ENCODE results near the gene RNF26.
"Not testable (repeated sequence)": the region's sequence is repeated elsewhere in the genome, so short reads cannot be mapped to it uniquely, and the experiment has no call there.

The RNF26 gene

GRCh38 chr11:119376197-119376847 lies 42.0 kb downstream of the RNF26 start:
- Histone ChIP-seq H3K27ac (ENCODE audit: low read depth in 2 of 2, low read length in 2 of 2) (peak overlapping the region; percentile 42 to 58), H3K4me3 (ENCODE audit: low read length in 2 of 2) (no peak overlapping the region), H3K9ac (ENCODE audit: low read depth in 1 of 2, low read length in 2 of 2) (no peak overlapping the region)

GRCh38 chr11:119377112-119377901 lies 43.0 kb downstream of the RNF26 start:
- Histone ChIP-seq H3K4me3 (ENCODE audit: low read length in 2 of 2) (no peak overlapping the region), H3K4me1 (ENCODE audit: control insufficient read depth in 2 of 2, insufficient read depth in 2 of 2, low read length in 2 of 2) (peaks cover 14 to 21% of the 10 kb centered on the region in 2 donors), H3K9me3 (ENCODE audit: control insufficient read depth in 2 of 2, low read length in 2 of 2) (no peaks in the 10 kb centered on the region), H3K27ac (ENCODE audit: low read depth in 2 of 2, low read length in 2 of 2) (no peak overlapping the region), H3K9ac (ENCODE audit: low read depth in 1 of 2, low read length in 2 of 2) (no peak overlapping the region), H3K27me3 (ENCODE audit: control insufficient read depth in 2 of 2, insufficient read depth in 2 of 2, low read length in 2 of 2) (peaks cover 0 to 1% of the 10 kb centered on the region in 2 donors), H3K36me3 (ENCODE audit: control insufficient read depth in 2 of 2, insufficient read depth in 2 of 2, low read length in 2 of 2) (no peaks in the 10 kb centered on the region)

More at GRCh38 chr11:119376197-119376847, 42.0 kb downstream of the RNF26 start:
- H3K27me3 ChIP-seq (ENCODE audit: control insufficient read depth in 2 of 2, insufficient read depth in 2 of 2, low read length in 2 of 2): peaks cover 0 to 1% of the 10 kb centered on the region in 2 donors
- H3K36me3 ChIP-seq (ENCODE audit: control insufficient read depth in 2 of 2, insufficient read depth in 2 of 2, low read length in 2 of 2): no peaks in the 10 kb centered on the region
- no peaks in the 10 kb centered on the region for H3K9me3 ChIP-seq (ENCODE audit: control insufficient read depth in 2 of 2, low read length in 2 of 2)
- peaks cover 7 to 17% of the 10 kb centered on the region in 2 donors for H3K4me1 ChIP-seq (ENCODE audit: control insufficient read depth in 2 of 2, insufficient read depth in 2 of 2, low read length in 2 of 2)

GRCh38 chr11:119377961-119378667 lies 43.8 kb downstream of the RNF26 start:
- H3K9ac ChIP-seq (ENCODE audit: low read depth in 1 of 2, low read length in 2 of 2): no peak overlapping the region
- H3K4me1 ChIP-seq (ENCODE audit: control insufficient read depth in 2 of 2, insufficient read depth in 2 of 2, low read length in 2 of 2): peaks cover 14 to 21% of the 10 kb centered on the region in 2 donors
- no peaks in the 10 kb centered on the region for H3K9me3 ChIP-seq (ENCODE audit: control insufficient read depth in 2 of 2, low read length in 2 of 2)
- no peak overlapping the region for H3K27ac ChIP-seq (ENCODE audit: low read depth in 2 of 2, low read length in 2 of 2)
- H3K36me3 ChIP-seq (ENCODE audit: control insufficient read depth in 2 of 2, insufficient read depth in 2 of 2, low read length in 2 of 2): no peaks in the 10 kb centered on the region
- peaks cover 0 to 3% of the 10 kb centered on the region in 2 donors for H3K27me3 ChIP-seq (ENCODE audit: control insufficient read depth in 2 of 2, insufficient read depth in 2 of 2, low read length in 2 of 2)
- no peak overlapping the region for H3K4me3 ChIP-seq (ENCODE audit: low read length in 2 of 2)

DNA sequence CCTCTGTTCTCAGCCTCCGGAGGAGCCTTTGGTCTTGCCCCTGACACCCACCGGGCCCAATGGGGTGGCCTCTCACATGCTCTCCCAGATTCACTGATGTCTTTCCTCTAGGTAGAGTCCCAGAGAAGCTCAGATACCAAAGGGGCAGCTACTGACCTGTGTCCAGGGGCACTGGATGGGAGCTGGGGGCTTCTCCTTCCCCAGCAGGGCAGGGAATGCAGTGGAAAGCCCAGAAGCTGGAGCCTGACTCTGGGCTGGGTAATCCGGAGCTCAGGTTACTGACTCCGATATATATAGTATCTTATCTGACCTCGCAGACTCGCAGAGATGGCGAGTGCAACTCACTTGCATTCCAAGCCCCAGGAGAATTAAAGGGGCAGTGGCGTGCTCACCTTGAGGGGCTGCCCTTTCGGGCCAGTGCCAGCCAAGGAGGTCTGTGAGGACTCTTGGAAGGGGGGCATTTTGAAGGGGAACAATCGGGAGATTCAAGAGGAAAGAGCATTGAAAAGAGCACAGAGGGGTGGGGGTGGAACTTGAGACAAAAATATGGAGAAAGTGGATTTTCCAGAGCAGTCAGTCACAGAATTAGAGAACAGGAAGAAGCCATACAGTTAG lies 44.6 kb downstream of the RNF26 start:
- H3K9ac ChIP-seq (ENCODE audit: low read depth in 1 of 2, low read length in 2 of 2): no peak overlapping the region
- H3K4me3 ChIP-seq (ENCODE audit: low read length in 2 of 2): no peak overlapping the region
- peaks cover 0 to 7% of the 10 kb centered on the region in 2 donors for H3K27me3 ChIP-seq (ENCODE audit: control insufficient read depth in 2 of 2, insufficient read depth in 2 of 2, low read length in 2 of 2)
- H3K36me3 ChIP-seq (ENCODE audit: control insufficient read depth in 2 of 2, insufficient read depth in 2 of 2, low read length in 2 of 2): no peaks in the 10 kb centered on the region
- peaks cover 14 to 21% of the 10 kb centered on the region in 2 donors for H3K4me1 ChIP-seq (ENCODE audit: control insufficient read depth in 2 of 2, insufficient read depth in 2 of 2, low read length in 2 of 2)
- H3K27ac ChIP-seq (ENCODE audit: low read depth in 2 of 2, low read length in 2 of 2): no peak overlapping the region
- no peaks in the 10 kb centered on the region for H3K9me3 ChIP-seq (ENCODE audit: control insufficient read depth in 2 of 2, low read length in 2 of 2)

GRCh38 chr11:119380160-119380826 lies 46.0 kb downstream of the RNF26 start:
- no peak overlapping the region for H3K9ac ChIP-seq (ENCODE audit: low read depth in 1 of 2, low read length in 2 of 2)
- H3K4me1 ChIP-seq (ENCODE audit: control insufficient read depth in 2 of 2, insufficient read depth in 2 of 2, low read length in 2 of 2): peaks cover 14 to 18% of the 10 kb centered on the region in 2 donors
- H3K27me3 ChIP-seq (ENCODE audit: control insufficient read depth in 2 of 2, insufficient read depth in 2 of 2, low read length in 2 of 2): peaks cover 0 to 7% of the 10 kb centered on the region in 2 donors
- H3K9me3 ChIP-seq (ENCODE audit: control insufficient read depth in 2 of 2, low read length in 2 of 2): no peaks in the 10 kb centered on the region
- no peak overlapping the region for H3K27ac ChIP-seq (ENCODE audit: low read depth in 2 of 2, low read length in 2 of 2)
- no peaks in the 10 kb centered on the region for H3K36me3 ChIP-seq (ENCODE audit: control insufficient read depth in 2 of 2, insufficient read depth in 2 of 2, low read length in 2 of 2)
- H3K4me3 ChIP-seq (ENCODE audit: low read length in 2 of 2): no peak overlapping the region

DNA sequence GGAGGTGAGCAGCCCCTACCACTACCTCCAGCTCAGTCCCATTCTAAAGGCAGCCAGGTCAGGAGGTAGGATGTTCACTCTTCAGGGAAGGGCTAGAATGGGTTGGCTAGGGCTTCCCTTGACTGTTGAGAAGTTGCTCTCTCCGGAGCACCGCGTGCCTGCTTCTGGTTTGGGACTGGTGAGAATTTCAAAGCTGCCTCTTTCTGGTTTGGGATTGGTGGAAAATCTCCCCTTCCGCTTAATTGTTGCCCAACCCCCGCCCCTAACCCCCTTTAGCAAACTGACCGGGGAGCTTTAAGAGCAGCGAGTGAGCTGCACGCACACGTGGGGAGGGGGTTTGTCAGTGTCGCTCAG lies 46.5 kb downstream of the RNF26 start:
- Histone ChIP-seq H3K36me3 (ENCODE audit: control insufficient read depth in 2 of 2, insufficient read depth in 2 of 2, low read length in 2 of 2) (no peaks in the 10 kb centered on the region), H3K4me3 (ENCODE audit: low read length in 2 of 2) (peak overlapping the region; percentile 72 to 73), H3K27ac (ENCODE audit: low read depth in 2 of 2, low read length in 2 of 2) (no peak overlapping the region), H3K9me3 (ENCODE audit: control insufficient read depth in 2 of 2, low read length in 2 of 2) (no peaks in the 10 kb centered on the region), H3K4me1 (ENCODE audit: control insufficient read depth in 2 of 2, insufficient read depth in 2 of 2, low read length in 2 of 2) (peaks cover 14 to 16% of the 10 kb centered on the region in 2 donors), H3K27me3 (ENCODE audit: control insufficient read depth in 2 of 2, insufficient read depth in 2 of 2, low read length in 2 of 2) (peaks cover under 1 to 7% of the 10 kb centered on the region in 2 donors), H3K9ac (ENCODE audit: low read depth in 1 of 2, low read length in 2 of 2) (peak overlapping the region; percentile 65 to 68)

DNA sequence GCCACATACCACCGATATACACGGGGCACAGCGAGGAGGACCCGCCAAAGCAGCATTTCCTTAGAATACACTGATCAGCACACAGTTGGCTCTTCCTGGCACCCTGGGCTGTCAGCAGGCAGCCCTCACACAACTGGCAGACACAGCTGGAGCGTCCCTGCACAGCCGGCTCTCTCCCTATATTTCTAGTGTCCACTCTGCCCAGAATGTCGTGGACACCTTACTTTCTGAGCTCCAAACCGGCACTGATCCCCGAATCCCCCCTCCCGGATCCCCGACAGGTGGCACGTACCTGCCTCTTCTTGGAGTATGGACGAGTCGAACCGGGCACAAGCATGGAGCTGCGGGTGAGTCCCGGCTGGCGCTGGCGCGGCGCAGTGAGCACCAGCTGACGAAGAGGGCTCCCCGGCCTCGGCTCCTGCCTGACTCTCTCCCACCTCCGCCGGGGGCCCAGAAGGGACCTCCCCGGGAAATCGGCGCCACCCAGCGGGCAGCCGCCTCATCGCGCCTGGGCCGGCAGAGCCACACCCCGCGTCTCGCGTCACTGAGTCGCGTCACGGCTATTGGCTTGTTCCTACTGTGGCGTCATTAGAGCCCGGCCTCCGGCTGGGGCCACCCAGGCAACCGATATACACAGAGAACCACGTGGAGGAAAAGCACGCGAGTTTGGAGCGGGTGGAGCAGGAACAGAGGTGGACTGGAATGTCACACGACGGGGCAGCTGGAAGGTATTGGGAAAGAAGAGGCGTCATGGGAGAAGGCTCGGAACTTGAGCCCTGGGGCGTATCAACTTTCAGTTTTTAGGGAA lies 47.1 kb downstream of the RNF26 start, which contains the start of gene USP2:
USP2 (minus strand) TSS at position 510 of the 808 bp plus-strand sequence. CDS start 8,210 bp downstream, outside the sequence.
- peaks cover 12 to 14% of the 10 kb centered on the region in 2 donors for H3K4me1 ChIP-seq (ENCODE audit: control insufficient read depth in 2 of 2, insufficient read depth in 2 of 2, low read length in 2 of 2)
- H3K9ac ChIP-seq (ENCODE audit: low read depth in 1 of 2, low read length in 2 of 2): peak within 1 kb of the TSS; percentile 65 to 68
- no peaks in the 10 kb centered on the region for H3K9me3 ChIP-seq (ENCODE audit: control insufficient read depth in 2 of 2, low read length in 2 of 2)

DNA sequence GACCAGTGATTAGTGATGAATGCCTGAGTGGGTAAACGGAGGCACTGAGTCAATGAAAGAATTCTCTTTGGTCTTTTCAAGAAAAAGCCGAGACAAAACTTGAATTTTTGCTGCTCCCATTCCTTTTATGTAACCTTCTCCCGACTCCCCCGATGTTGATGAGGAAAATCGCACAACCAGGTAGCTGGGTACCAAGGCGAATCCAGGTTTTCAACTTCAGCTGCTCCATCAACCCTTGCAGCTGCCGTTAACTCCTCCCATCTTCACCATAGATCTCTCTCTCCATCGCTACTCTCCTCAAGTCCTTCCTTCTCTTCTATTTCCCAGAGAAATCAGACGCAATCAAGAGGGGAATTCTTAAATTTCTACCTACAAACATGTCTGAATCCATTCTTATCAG lies 47.8 kb downstream of the RNF26 start:
- Histone ChIP-seq H3K9ac (ENCODE audit: low read depth in 1 of 2, low read length in 2 of 2) (peak overlapping the region in 1 of 2 donors; percentile 68), H3K4me1 (ENCODE audit: control insufficient read depth in 2 of 2, insufficient read depth in 2 of 2, low read length in 2 of 2) (peaks cover 12 to 14% of the 10 kb centered on the region in 2 donors), H3K36me3 (ENCODE audit: control insufficient read depth in 2 of 2, insufficient read depth in 2 of 2, low read length in 2 of 2) (no peaks in the 10 kb centered on the region), H3K27ac (ENCODE audit: low read depth in 2 of 2, low read length in 2 of 2) (no peak overlapping the region), H3K27me3 (ENCODE audit: control insufficient read depth in 2 of 2, insufficient read depth in 2 of 2, low read length in 2 of 2) (peaks cover 3 to 7% of the 10 kb centered on the region in 2 donors), H3K4me3 (ENCODE audit: low read length in 2 of 2) (peak overlapping the region; percentile 72 to 73), H3K9me3 (ENCODE audit: control insufficient read depth in 2 of 2, low read length in 2 of 2) (no peaks in the 10 kb centered on the region)

More for the DNA sequence above, 47.1 kb downstream of the RNF26 start, which contains the start of gene USP2:
- H3K36me3 ChIP-seq (ENCODE audit: control insufficient read depth in 2 of 2, insufficient read depth in 2 of 2, low read length in 2 of 2): no peaks in the 10 kb centered on the region
- H3K27me3 ChIP-seq (ENCODE audit: control insufficient read depth in 2 of 2, insufficient read depth in 2 of 2, low read length in 2 of 2): peaks cover 3 to 7% of the 10 kb centered on the region in 2 donors
- no peak within 1 kb of the TSS for H3K27ac ChIP-seq (ENCODE audit: low read depth in 2 of 2, low read length in 2 of 2)
- H3K4me3 ChIP-seq (ENCODE audit: low read length in 2 of 2): peak within 1 kb of the TSS; percentile 72 to 73

DNA sequence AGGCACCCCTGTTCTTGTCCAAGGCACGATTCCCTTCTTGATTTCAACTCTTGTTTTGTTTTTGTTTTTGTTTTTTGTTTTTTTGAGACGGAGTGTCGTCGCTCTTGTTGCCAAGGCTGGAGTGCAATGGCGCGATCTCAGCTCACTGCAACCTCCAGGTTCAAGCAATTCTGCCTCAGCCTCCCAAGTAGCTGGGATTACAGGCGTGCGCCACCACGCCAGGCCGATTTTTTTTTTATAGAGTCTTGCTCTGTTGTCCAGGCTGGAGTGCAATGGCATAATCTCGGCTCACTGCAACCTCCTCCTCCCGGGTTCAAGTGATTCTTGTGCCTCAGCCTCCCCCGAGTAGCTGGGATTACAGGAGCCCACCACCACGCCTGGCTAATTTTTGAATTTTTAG lies 48.2 kb downstream of the RNF26 start:
- H3K36me3 ChIP-seq (ENCODE audit: control insufficient read depth in 2 of 2, insufficient read depth in 2 of 2, low read length in 2 of 2); H3K9ac ChIP-seq (ENCODE audit: low read depth in 1 of 2, low read length in 2 of 2); H3K9me3 ChIP-seq (ENCODE audit: control insufficient read depth in 2 of 2, low read length in 2 of 2); H3K27me3 ChIP-seq (ENCODE audit: control insufficient read depth in 2 of 2, insufficient read depth in 2 of 2, low read length in 2 of 2); H3K27ac ChIP-seq (ENCODE audit: low read depth in 2 of 2, low read length in 2 of 2); H3K4me3 ChIP-seq (ENCODE audit: low read length in 2 of 2): not testable (repeated sequence)
- peaks cover 12 to 14% of the 10 kb centered on the region in 2 donors for H3K4me1 ChIP-seq (ENCODE audit: control insufficient read depth in 2 of 2, insufficient read depth in 2 of 2, low read length in 2 of 2)
